Keratinocyte (primary cell): ENCODE results near the gene CEP170B. TPM values are rescaled to one million over a fixed set of nuclear protein-coding genes. Genes with fewer than 3 reads are reported as not detected.

Experiments
- DNase-seq: peaks from one replicate; pipeline ENCODE4 v3.0.0-alpha.2; 2011; ENCODE audit warnings: low read depth, missing footprints, low spot score
- FAIRE-seq: peaks from 2 replicates; lab custom pipeline; 2011; peaks lifted over from hg19 to GRCh38; lab: Jason Lieb, UNC
- H2AFZ ChIP-seq: 2 replicates; pipeline ENCODE4 v1.6.0; 2012; ENCODE audit warnings: low read length, control low read depth, inconsistent platforms; ENCODE audit not compliant: control insufficient read depth
- H3K27ac ChIP-seq: 2 replicates; pipeline ENCODE4 v1.5.1; 2011; ENCODE audit warnings: low read length; ENCODE audit not compliant: control insufficient read depth, insufficient read depth
- H3K27me3 ChIP-seq: 3 replicates; pipeline ENCODE4 v1.6.0; 2011; ENCODE audit warnings: low read length; ENCODE audit not compliant: control insufficient read depth, insufficient read depth; ENCODE audit errors: extremely low read depth
- H3K36me3 ChIP-seq, 2 experiments: 2 replicates in 1 of 2; 3 replicates in 1 of 2; pipeline ENCODE4 v1.5.1; 2011; ENCODE audit warnings: low read length in 2 of 2, mild to moderate bottlenecking in 1 of 2; ENCODE audit not compliant: control insufficient read depth in 2 of 2, insufficient read depth in 2 of 2; ENCODE audit errors: extremely low read depth in 1 of 2
- H3K4me1 ChIP-seq: 3 replicates; pipeline ENCODE4 v1.5.1; 2011; ENCODE audit warnings: low read length; ENCODE audit not compliant: control insufficient read depth, insufficient read depth; ENCODE audit errors: extremely low read depth
- H3K4me2 ChIP-seq: 3 replicates; pipeline ENCODE4 v1.6.0; 2011; ENCODE audit warnings: low read depth, low read length; ENCODE audit not compliant: control insufficient read depth, insufficient read depth; ENCODE audit errors: extremely low read depth
- H3K4me3 ChIP-seq, 3 experiments: fragments of 200-600 bp in 1 of 3; sonication (generic) in 1 of 3; 2 replicates in 2 of 3; 3 replicates in 1 of 3; pipeline ENCODE4 v1.5.1; 2011 to 2016; ENCODE audit warnings: low read length in 3 of 3, mild to moderate bottlenecking in 3 of 3, control low read depth in 2 of 3, inconsistent platforms in 1 of 3, low read depth in 1 of 3, mixed read lengths in 1 of 3, mixed run types in 1 of 3, moderate library complexity in 1 of 3; ENCODE audit not compliant: control insufficient read depth in 2 of 3, insufficient read depth in 2 of 3; ENCODE audit errors: extremely low read depth in 1 of 3
- H3K79me2 ChIP-seq: 2 replicates; pipeline ENCODE4 v1.6.0; 2012; ENCODE audit warnings: low read length; ENCODE audit not compliant: control insufficient read depth, insufficient read depth
- H3K9ac ChIP-seq: 3 replicates; pipeline ENCODE4 v1.6.0; 2011; ENCODE audit warnings: low read length; ENCODE audit not compliant: control insufficient read depth, insufficient read depth; ENCODE audit errors: extremely low read depth
- H3K9me1 ChIP-seq: 3 replicates; pipeline ENCODE4 v1.6.0; 2011; ENCODE audit warnings: low read length; ENCODE audit not compliant: control insufficient read depth, insufficient read depth; ENCODE audit errors: extremely low read depth
- H3K9me3 ChIP-seq: 2 replicates; pipeline ENCODE4 v1.5.1; 2012; ENCODE audit warnings: low read depth, low read length; ENCODE audit not compliant: control insufficient read depth
- H4K20me1 ChIP-seq: 3 replicates; pipeline ENCODE4 v1.6.0; 2011; ENCODE audit warnings: low read length; ENCODE audit not compliant: control insufficient read depth, insufficient read depth; ENCODE audit errors: extremely low read depth
- EZH2 ChIP-seq: IDR thresholded peaks from one replicate; pipeline ENCODE4 v1.6.1; 2012; ENCODE audit warnings: inconsistent platforms, mild to moderate bottlenecking, low read length, moderate library complexity
- dilution Hi-C: fragments of 300-500 bp; cut with MboI; formaldehyde crosslinking; loops from one replicate; pipeline ENCODE4 v1.7.0; 2020; ENCODE audit warnings: low sequenced_read_pairs; ENCODE audit not compliant: extremely low pct_ligation_motif_present
- polyA plus RNA-seq, 5 experiments: library from polyadenylated mRNA; depleted of rRNA in 3 of 5; stranded (reverse) in 3 of 5; stranded (forward) in 1 of 5; unstranded in 1 of 5; fragments of >200 nt; gene quantifications; 1 replicate in 1 of 5; 2 replicates in 3 of 5; 3 replicates in 1 of 5; pipeline versions ENCODE4 v1.2.1 to v1.2.3, GENCODE V29; 2011 to 2012; ENCODE audit warnings: missing spikeins in 2 of 5, low read depth in 1 of 5, low replicate concordance in 1 of 5
- TF ChIP-seq, protein P1 (sequence below), 3 experiments: IDR thresholded peaks in 1 of 3; conservative IDR thresholded peaks in 1 of 3; optimal IDR thresholded peaks in 1 of 3; 2 replicates in 2 of 3; 3 replicates in 1 of 3; pipeline versions ENCODE3 to v1.5.1; 2011; ENCODE audit warnings: low read length in 3 of 3, mild to moderate bottlenecking in 3 of 3, moderate library complexity in 2 of 3, control low read depth in 1 of 3, inconsistent platforms in 1 of 3; ENCODE audit not compliant: insufficient read depth in 2 of 3; ENCODE audit errors: extremely low read depth in 1 of 3

The CEP170B gene
- polyA plus RNA-seq, 1 donor (not counting 4 experiments of a cell fraction or from before 2014, with no cell fraction given): 8.7 TPM

GRCh38 chr14:104939666-104940410, 74.8 kb downstream of the CEP170B start:
- Histone ChIP-seq H3K9me1 (peaks cover 2% of the 10 kb centered on the region), H3K4me1 (no peaks in the 10 kb centered on the region), H3K9me3 (no peaks in the 10 kb centered on the region), H3K4me2 (no peak overlapping the region), H3K27me3 (no peaks in the 10 kb centered on the region), H4K20me1 (no peaks in the 10 kb centered on the region), H3K27ac (no peak overlapping the region), H3K36me3 (peaks cover 27 to 36% of the 10 kb centered on the region in 2 experiments), H3K79me2 (no peaks in the 10 kb centered on the region), H3K4me3 (no peak overlapping the region), H3K9ac (no peak overlapping the region), H2AFZ (no peak overlapping the region)
- dilution Hi-C loops: no loop called here
- DNase-seq (no peak), FAIRE-seq (no peak)
- TF ChIP-seq EZH2: no peak
- TF ChIP-seq, protein P1, sequence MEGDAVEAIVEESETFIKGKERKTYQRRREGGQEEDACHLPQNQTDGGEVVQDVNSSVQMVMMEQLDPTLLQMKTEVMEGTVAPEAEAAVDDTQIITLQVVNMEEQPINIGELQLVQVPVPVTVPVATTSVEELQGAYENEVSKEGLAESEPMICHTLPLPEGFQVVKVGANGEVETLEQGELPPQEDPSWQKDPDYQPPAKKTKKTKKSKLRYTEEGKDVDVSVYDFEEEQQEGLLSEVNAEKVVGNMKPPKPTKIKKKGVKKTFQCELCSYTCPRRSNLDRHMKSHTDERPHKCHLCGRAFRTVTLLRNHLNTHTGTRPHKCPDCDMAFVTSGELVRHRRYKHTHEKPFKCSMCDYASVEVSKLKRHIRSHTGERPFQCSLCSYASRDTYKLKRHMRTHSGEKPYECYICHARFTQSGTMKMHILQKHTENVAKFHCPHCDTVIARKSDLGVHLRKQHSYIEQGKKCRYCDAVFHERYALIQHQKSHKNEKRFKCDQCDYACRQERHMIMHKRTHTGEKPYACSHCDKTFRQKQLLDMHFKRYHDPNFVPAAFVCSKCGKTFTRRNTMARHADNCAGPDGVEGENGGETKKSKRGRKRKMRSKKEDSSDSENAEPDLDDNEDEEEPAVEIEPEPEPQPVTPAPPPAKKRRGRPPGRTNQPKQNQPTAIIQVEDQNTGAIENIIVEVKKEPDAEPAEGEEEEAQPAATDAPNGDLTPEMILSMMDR (optimal IDR thresholded peaks at IDR 0.05 in 1 of 3, IDR thresholded peaks at IDR 0.05 in 1 of 3, conservative IDR thresholded peaks at IDR 0.05 in 1 of 3; ENCODE audit: extremely low read depth in 1 of 3, insufficient read depth in 2 of 3, low read length in 3 of 3): no peak

- Histone ChIP-seq H3K79me2 (no peaks in the 10 kb centered on the region), H3K4me2 (no peak overlapping the region), H3K9me3 (no peaks in the 10 kb centered on the region), H4K20me1 (no peaks in the 10 kb centered on the region), H3K4me1 (no peaks in the 10 kb centered on the region), H3K36me3 (peaks cover 27 to 36% of the 10 kb centered on the region in 2 experiments), H3K27ac (no peak overlapping the region), H3K4me3 (no peak overlapping the region), H3K9ac (no peak overlapping the region), H3K9me1 (peaks cover 2% of the 10 kb centered on the region), H3K27me3 (no peaks in the 10 kb centered on the region), H2AFZ (no peak overlapping the region)
- no peak for TF ChIP-seq EZH2
- TF ChIP-seq, protein P1 (optimal IDR thresholded peaks at IDR 0.05 in 1 of 3, IDR thresholded peaks at IDR 0.05 in 1 of 3, conservative IDR thresholded peaks at IDR 0.05 in 1 of 3; ENCODE audit: extremely low read depth in 1 of 3, insufficient read depth in 2 of 3, low read length in 3 of 3): no peak
- FAIRE-seq (peak; percentile 41), DNase-seq (no peak)
- dilution Hi-C loops: no loop called here
Observed at GRCh38 chr14:104940526-104941150, 75.6 kb downstream of the CEP170B start.
